Right forelimb (tissue), 1 donor: Measurements from ENCODE around the gene ACACB.

Experiments
- DNase-seq: peaks from one replicate; pipeline ENCODE4 v3.0.0-alpha.2; 2018

Gene ACACB

DNA sequence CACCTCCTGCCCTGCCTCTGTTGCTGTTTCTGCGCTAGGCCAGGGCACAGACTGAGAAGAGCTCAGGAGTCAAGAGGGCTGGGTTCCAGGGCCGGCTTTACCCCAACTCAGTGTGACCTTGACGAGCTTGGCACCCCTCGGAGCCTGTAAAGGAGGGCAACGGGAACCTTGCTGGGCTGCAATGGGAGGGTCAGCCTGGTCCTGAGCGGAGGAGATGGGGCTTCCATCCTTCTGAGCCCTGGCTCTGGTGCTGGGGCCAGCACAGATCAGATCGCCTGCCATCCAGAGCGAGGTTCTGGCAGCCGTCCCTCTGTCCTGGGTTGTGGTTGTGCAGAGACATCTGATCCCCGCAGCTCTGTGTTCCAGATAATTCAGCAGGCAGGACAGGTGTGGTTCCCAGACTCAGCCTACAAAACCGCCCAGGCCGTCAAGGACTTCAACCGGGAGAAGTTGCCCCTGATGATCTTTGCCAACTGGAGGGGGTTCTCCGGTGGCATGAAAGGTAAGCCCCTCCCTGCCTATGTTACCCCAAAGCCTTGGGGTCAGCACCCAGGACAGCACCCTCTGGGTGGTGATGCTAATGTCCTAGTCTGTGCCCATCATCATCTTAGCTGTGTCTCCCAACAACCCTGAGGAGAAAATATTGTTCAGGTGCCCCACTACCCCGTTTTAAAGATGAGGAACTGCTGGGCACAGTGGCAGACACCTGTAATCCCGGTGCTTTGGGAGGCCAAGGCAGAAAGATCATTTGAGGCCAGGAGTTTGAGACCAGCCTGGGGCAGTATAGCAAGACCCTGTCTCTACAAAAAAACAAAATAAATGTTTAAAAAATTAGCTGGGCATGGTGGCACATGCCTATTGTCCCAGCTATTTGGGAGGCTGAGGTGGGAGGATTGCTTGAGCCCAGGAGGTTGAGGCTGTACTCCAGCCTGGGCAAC is 142.5 kb downstream of the ACACB start:
- no peak for DNase-seq

DNA sequence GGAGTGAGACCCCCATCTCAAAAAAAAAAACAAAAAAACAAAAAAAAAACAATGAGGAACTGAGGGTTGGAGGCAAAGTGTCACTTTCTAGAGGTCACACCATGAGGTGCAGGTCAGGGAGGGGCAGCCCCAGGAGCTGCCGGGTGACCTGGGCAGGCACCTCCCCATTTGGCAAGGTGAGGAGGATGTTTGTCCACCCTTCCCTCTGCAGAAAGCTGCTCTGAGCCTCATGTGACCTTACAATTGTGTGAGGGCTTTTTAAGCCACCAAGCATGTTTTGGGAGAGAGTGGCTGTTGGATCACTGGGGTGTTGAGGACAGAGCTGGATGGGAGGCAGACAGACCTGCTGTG is 143.1 kb downstream of the ACACB start:
- no peak for DNase-seq

DNA sequence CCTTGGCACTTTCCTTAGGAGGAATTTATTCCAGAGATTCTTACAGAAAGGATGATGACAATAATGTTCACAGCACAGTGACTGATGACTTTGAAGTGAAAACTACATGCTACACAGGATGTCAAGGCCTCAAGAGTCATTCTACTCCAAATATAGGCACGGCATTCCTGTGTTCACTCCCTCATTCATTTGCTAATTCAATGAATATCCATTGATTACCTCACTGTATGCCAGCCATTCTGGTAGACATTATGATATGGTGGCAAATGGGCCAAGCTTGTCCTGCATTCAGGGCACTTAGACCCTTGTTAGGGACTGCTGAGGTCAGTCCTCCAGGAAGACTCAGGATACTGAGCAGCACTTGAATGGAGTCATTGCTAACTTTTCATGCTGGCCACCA is 144.7 kb downstream of the ACACB start:
- no peak for DNase-seq

DNA sequence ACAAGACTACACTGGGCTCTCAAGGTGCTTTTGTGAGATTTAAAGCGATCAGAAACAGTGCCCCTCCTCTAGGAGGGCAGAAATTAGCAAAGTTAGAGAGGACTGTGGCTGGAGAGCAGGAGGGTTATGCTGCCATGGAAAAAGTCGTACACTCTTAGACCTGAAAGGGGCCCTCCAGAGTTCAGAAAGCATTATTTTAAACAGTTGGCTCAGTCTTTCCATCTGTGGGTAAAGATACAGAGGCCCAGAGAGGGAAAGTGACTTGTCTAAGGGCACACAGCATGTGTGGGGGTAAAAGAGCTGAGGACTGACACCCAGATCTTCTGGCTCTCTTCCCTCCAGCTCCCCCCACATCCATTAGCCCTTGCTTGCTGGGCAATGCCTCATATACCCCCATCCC is 145.6 kb downstream of the ACACB start:
- no peak for DNase-seq

DNA sequence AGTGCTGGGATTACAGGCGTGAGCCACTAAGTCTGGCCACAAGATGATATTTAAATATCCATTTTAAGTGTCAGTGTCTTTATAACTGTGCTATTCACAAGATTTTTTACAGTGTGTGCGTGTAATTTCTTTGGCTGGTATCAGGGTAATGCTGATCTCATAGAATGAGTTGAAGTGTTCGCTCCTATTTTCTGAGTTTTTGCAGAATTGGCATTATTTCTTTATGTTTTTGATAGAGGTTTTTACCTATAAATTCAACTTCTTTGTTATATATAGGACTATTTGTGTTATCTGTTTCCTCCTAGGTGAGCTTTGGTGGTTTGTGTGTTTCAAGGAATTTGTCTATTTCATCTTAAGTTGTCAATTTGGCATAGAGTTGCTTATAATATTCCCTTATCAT is 147.1 kb downstream of the ACACB start:
- no peak for DNase-seq

DNA sequence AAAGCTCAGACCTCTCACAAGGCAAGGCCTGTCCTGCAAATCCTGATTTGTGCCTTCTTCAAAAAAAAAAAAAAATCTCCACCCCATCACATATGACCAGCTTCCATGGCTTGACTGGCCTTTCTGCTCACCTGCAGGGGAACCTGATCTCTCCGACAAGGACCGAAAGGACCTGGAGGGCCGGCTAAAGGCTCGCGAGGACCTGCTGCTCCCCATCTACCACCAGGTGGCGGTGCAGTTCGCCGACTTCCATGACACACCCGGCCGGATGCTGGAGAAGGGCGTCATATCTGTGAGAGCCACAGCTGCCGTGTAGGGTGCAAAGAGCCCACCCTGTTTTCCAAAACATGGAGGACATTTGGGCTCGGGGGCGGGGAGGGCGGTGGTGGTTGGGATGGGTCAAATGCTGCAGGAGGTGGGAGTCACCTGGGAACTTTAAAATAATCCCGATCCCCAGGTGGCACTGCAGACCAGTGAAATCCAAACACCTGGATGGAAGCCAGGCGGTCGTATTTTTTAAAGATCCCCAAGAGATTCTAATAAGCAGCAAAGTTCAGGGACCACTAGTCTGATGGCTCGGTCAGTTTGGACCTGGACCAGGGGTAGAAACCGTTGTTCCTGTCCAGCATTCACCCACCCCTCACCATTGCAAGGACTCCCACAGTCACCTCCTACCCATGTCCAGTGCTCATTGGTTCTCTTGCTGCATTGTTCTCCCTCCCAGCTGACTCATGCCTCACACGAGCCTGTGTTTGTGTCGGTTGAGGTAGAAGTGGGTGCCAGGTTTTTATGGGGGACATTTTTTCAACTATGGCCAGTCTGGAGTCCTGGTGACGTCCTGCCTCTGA is 147.9 kb downstream of the ACACB start:
- DNase-seq: peak; percentile 78

DNA sequence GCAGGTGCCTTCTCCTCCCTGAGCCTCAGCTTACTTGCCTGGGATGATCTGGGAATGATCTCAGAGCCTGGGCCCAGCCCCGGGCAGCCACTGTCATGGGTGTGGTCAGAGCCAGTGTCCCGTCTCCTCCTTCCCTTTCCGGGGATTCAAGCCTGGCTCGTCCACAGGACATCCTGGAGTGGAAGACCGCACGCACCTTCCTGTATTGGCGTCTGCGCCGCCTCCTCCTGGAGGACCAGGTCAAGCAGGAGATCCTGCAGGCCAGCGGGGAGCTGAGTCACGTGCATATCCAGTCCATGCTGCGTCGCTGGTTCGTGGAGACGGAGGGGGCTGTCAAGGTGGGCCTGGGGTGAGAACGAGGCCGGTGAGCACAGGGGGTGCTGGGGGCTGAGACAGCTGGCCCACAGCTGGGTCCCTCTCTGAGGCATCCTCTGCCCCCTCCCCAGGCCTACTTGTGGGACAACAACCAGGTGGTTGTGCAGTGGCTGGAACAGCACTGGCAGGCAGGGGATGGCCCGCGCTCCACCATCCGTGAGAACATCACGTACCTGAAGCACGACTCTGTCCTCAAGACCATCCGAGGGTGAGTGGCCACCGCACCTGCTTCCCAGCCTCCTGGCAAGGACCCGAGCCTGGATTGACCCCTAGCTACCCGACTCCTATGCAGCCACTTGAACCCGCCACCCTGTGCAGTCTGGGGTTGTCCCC is 148.7 kb downstream of the ACACB start:
- DNase-seq: no peak

DNA sequence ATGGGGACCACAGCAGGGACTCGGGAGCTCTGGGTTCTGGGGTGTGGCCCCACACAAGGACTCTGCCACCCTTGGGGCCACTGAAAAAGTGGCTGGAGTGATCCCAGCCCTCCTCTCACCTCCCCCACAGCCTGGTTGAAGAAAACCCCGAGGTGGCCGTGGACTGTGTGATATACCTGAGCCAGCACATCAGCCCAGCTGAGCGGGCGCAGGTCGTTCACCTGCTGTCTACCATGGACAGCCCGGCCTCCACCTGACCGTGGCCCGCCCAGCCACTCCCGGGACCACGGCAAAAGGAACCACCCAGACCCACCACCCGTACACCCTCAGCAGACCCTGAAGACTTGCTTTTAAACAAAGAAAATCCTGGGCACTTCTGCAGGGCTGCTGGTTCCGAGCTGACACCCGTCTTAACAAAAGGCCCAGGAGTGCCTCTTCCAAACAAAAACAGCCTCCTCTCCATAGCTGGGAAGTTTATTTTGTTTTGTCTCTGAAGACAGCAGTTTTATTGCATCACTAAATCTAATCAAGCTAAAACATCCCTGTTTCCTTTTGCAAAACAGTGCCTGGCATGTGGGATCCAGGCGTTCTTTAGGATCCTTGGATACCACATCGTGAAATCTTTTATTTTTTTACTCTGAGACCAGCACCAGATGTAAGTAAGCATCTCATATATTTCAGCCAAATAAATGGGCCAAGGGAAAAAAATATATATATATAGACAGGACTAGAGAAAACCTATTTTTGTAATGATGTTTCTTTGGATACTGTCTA is 149.9 kb downstream of the ACACB start:
- DNase-seq: no peak

DNA sequence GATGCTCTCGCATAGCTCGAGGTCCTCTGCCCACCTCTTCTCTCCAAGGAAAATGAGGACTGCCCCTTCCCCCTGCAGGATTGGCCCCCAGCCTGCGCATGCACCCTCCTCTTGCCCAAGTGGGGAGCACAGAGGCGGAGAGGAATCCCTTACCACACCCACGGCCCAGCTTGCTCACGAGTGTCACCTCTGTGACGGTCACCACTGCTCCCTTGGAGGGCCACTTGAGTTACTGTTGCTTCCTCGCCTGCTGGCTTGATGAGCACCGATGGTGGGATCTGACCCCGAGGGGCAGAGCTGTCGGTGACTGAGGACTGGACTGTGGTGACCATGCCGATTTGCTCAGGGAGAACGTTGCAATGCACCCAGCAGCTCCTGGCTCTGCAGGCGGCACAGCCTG is 151.0 kb downstream of the ACACB start:
- no peak for DNase-seq

DNA sequence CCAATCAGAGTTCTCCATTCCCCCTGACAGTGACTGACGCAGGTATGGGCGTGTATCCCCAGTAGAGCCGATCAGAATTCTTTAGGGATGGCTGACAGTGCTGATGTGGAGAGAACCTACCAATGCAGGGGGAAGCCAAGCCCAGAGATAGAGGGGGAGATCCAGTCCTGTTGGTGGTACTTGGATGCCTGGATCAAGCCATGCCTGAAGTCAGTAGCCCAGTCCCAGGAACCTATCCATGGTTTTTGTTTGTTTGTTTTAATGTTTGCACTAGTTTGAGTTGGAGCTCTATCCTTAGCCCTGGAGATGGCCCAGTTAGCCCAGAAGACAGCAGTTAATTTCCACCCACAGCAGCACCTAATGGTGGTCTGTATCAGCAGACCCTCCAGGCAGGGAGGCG is 152.5 kb downstream of the ACACB start:
- no peak for DNase-seq

DNA sequence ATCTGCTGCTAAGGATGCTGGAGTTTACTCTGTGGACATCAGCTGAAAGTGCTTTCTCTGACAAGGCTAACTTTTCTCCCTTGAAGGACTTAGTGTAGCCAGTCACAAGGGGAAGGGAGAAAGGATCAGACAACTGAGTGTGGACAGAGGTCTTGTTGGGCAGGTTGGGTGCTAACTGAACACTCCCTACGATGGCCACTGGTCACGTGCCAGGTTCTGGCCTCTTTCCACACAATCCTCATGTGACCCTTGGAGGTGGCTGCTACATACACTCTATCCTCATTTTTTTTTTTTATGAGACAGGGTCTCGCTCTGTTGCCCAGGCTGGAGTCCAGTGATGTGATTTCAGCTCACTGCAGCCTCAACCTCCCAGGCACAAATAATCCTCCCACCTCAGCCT is 153.0 kb downstream of the ACACB start:
- DNase-seq: no peak

DNA sequence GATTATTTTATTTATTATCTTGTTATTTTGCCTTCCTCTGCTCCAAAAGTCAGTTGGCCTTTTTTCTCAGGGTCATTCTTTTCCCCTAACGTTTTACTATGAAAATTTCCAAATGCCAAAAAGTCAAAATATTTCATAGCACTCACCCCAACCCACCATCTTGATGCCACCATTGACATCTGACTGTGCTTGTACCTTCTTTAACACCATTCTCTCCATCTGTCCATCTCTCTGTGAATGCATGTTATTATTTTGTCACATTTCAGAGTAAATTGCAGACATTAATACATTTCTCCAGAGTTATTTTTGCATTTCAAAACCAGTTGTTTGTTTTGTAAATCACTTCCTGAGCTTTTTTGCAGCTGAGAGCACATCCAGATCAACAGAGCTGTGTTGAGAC is 154.1 kb downstream of the ACACB start:
- DNase-seq: no peak

DNA sequence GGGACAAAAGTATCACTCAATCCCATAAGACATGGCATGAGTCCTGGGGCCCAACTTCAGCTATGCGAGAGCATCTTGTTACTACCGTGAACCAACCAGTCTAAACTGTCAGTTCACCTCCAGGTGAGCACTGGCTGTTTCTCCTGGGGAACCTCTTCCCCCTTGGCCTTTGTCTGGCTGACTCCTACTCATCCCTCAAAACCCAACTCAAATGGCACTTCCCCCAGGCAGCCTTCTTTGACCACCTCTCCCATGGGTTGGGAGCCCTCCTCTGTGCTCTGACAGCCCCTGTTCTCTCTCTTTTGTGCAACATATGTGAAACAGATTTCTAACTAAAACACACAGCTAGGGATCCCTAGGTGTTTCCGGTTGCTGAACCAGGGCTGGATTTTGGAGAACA is 155.0 kb downstream of the ACACB start:
- no peak for DNase-seq

DNA sequence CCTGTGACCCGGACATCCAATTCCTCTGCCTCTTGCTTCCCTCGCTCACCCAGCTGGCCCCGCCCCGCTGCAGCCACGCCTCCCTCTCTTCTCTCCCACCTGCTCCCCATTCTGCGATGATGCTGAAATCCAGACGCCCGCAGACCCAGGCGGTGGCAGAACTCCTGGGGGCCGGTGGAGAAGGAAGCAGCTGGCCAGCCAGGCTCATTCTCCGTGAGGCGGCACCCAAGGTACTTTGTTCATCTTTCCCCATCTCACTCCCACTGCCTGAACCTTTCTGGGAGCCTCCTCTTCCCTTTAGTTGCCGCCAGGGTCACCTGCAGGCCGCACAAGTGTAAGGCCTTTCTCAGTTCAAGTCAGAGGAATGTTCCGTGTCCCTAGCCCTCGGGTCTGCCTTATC is 157.0 kb downstream of the ACACB start:
- no peak for DNase-seq

DNA sequence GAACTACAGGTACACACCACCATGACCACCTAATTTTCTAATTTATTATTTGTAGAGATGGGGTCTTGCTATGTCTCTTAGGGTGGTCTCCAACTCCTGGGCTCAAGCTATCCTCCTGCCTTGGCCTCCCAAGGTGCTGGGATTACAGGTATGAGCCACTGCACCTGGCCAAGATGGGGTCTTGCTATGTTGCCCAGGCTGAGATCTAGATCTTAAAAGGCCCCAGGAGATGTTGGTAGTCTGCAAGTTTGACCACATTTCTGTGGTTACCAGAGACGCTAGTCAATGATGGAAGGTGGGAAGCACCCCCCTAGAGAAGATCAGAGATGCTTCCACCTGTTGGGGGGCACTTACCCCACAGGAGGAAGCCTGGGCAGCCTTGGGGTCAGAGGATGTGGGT is 158.0 kb downstream of the ACACB start:
- no peak for DNase-seq

DNA sequence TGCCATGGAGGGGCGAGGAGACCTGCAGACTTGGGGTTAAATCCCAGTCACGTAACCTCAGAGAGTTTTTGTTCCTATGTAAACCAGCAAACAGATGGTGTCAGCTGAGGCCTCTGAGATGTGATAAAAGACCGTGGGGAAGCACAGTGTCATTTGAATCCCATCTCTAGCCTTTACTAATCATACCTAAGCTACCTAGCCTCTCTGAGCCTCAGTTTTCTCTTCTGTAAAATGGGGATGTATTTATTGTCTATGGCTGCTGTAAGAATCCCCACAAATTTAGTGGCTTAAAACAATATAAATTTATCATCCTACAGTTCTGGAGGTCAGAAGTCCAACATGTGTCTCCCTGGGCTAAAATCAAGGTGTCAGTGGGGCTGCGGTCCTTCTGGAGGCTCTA is 158.8 kb downstream of the ACACB start:
- DNase-seq: no peak

DNA sequence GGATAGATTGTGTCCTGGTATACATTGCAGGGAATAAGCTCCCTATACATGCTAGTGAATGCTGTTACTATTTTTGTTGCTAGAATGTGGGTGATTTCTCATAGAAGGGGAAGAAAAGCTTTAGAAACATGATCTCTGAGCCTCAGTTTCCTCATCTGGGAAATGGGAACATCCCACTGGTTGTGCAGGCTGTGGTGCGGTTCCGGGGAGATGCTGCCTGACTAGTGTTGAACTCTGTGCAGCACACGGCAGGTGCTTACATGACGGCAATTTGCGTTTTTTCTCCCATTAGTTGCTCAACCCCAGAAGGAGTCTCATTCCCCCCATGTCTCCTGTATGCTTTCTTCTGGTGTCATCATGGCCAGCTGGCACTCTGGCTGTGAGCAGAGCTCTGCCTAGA is 159.8 kb downstream of the ACACB start:
- no peak for DNase-seq

DNA sequence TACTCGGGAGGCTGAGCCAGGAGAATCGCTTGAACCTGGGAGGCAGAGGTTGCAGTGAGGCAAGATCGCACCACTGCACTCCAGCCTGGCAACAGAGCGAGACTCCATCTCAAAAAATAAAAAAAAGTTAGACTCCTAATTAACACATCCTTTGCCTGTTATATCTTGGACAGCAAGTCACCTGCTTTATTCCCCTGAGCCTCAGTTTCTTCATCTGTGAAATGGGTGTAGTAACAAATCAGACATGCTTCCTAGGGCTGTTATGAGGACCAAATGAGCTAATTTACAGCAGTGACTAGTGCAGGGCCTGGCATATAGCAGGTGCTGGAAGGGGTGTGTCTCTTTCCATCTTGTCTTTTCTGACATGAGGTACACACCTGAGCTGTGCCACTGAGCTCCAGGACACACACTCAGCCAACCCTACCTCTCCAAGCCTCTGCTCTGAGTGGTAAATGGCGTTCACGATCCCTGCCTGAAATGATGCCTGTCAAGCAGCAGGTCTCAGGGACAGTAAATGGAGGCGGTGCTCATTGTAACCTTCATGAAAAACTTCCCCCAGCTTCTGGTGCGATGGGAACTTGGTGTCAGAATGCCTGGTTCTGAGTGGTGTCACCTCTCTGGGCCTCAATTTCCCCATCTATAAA is 161.0 kb downstream of the ACACB start:
- DNase-seq: no peak

DNA sequence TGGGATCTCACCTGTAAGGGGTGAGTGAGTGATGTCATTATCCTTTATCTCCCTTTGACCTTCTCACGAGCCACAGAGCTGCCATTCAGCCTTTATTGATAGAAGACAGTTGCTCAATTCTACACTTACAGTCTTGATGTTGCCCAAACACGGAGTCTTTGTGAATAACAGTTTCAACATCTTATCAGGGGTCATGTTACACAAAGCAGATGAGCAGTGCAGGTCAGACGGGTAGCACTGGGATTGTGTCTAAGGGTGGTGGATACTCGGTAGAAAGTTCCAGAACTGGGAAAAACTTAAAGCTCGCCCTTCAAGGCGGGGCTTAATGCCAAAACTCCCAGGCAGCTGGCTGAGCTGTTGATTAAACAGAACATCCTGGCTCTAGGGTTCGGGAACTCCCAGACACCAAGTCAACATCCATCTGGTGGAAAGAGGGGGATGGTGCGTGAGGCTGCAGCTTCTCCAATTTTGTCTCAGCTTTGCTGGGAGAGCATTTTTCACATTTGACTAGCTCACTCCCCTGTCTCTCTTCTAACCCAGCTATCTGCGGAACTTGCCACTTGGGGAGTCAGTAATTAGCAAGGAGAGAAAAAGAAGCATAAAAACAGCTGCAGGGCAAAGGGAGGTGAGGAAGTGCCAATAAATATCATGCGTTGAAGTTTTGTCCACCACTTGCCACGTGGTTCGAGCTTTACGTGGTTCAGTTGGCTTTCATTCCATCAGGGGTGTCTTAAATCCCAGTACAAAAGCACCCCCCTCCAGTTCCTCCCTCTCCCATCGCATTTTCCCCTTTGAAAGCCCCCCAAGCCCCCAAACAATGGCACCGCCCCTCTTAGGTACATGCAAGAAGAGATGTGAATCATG is 161.7 kb downstream of the ACACB start:
- no peak for DNase-seq

DNA sequence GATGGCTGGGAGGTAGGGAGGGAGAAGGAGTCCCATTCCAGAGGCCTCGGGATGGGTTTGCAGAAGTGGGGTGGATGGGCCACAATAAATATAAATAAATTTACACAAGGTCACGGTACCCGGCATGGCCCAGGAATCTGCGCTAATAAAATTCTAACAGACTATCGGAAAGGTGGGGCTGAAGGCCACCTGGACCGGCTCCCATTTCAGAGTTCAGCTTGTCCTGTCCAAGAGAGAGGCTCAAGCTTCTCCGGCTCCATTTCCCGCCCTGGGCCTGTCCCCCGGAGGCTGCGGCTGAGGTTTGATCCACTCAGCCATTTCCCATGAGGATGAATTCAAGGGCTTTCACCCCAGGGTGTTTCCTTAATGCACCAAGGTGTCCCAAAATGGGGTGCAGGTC is 162.5 kb downstream of the ACACB start:
- DNase-seq: no peak

DNA sequence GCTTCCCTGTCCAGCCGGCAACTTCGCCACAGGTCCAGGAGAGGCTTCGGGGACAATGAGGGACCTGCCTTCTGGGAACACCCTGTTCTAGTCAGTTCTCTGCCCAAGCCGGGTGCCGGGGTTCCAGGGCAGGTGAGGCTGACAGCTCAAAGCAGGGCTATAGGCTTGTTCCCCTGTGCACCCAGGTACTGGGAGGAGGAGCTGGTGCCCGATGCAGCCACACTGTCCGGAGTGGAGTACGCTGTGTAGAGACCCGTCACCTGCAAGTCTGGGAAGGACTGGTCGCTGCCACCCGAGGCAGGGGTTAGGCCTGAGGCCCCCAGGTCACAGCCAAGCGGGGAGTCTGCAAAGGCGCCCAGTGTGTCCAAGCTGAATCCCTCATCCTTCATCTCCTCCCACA is 163.1 kb downstream of the ACACB start:
- DNase-seq: no peak
